Thyroid gland (tissue), 4 donors: ENCODE data around the gene GTPBP4. TPM values are rescaled to one million over a fixed set of nuclear protein-coding genes. Genes with fewer than 3 reads are reported as not detected.

Experiments
- DNase-seq, 2 donors: peaks; one replicate each; pipeline ENCODE4 v3.0.0-alpha.2; 2019
- H3K27ac ChIP-seq, 3 donors: fragments of 200-600 bp; sonication (generic); 1 replicate in 2 of 3; 2 replicates in 1 of 3; pipeline ENCODE4 v1.5.1; 2016 to 2019; ENCODE audit warnings: mild to moderate bottlenecking in 1 of 3, moderate library complexity in 1 of 3
- H3K27me3 ChIP-seq: fragments of 200-600 bp; sonication (generic); one replicate; pipeline ENCODE4 v1.5.1; 2019
- H3K36me3 ChIP-seq, 2 donors: fragments of 200-600 bp; sonication (generic); one replicate each; pipeline ENCODE4 v1.5.1; 2016 to 2019
- H3K4me1 ChIP-seq, 2 donors: fragments of 200-600 bp; sonication (generic); one replicate each; pipeline ENCODE4 v1.5.1; 2017 to 2019
- H3K4me3 ChIP-seq, 3 donors: fragments of 200-600 bp; sonication (generic); replicated peaks in 1 of 3; 1 replicate in 2 of 3; 2 replicates in 1 of 3; pipeline ENCODE4 v1.5.1; 2016; ENCODE audit warnings: mild to moderate bottlenecking in 1 of 3
- H3K9me3 ChIP-seq: fragments of 200-600 bp; sonication (generic); one replicate; pipeline ENCODE4 v1.5.1; 2017
- CTCF ChIP-seq, 6 experiments: fragments of 200-600 bp in 3 of 6; fragments of 450-650 bp in 3 of 6; sonication (generic) in 3 of 6; IDR thresholded peaks; one replicate each; pipeline ENCODE4 v1.5.1; 2016 to 2019; ENCODE audit warnings: antibody characterized with exemption in 6 of 6, mild to moderate bottlenecking in 2 of 6, inconsistent platforms in 1 of 6, moderate library complexity in 1 of 6
- POLR2A ChIP-seq, 2 donors: fragments of 450-650 bp; IDR thresholded peaks; one replicate each; pipeline ENCODE4 v1.6.1; 2017; ENCODE audit warnings: antibody characterized with exemption in 2 of 2, mild to moderate bottlenecking in 2 of 2, moderate library complexity in 1 of 2
- WGBS, 2 donors: methylation state at CpG; one replicate each; pipeline ENCODE4 v1.1.5; 2017; 5-methylcytosine and 5-hydroxymethylcytosine counted together
- intact Hi-C: fragments of 100-400 bp; cut with DNase I; formaldehyde crosslinking; loops from one replicate; pipeline ENCODE4 v1.15.1; 2023
- total RNA-seq, 4 donors: library from RNA; depleted of rRNA; stranded (reverse); fragments of >200 nt; gene quantifications; one replicate each; pipeline ENCODE4 v1.2.3, GENCODE V29; 2016

The GTPBP4 gene
- 10 to 100 TPM; 12.0 to 24.6 (median 19.8) TPM for total RNA-seq

GRCh38 chr10:987870-988666 lies at the start of gene GTPBP4:
TSS of gene GTPBP4 (plus strand) at chr10:988434. CDS start at chr10:988480, 46 bp downstream.
- intact Hi-C loops, result loop anchor here (5.0 to 10.0 kb wide), 2 partner anchors 56 to 163 kb away; partner anchors contain the start of gene LARP4B

DNA sequence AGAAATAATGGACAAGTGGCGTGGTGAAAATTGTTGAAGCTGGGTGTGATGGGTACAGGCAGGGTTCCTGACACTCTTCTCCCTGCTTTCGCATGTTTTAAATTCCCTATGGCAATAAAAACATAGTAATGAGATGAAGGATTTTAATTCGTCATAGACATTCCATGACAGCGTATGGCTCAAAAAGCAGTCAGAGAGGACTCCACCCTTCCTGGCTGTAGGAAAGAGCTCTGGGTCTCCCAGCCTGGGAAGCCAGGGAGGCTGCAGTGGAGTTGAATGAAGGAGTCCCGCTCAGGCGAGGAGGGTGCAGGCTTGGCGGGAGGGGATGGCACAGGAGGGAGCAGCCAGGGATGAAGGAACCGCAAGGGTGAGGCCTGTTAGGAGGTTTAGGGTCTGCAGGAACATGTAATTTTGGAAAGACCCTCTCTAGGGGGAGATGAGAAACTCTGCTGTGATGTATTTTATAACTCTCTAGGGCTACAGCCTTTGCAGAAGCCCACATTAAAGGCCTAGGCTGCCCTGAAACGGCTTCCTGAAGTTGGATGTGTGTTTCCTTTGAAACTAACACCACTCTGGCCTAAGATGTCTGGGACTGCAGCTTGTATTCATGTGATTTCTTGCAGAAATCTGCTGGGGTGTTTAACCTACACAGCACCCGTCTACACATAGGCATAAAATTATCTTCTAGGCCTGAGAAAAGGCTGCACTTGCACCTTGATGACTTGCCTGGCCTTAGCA lies 49.1 kb upstream of the GTPBP4 start:
- DNase-seq, result no peak
- 87 to 88% methylated on average over 10 of the region's 10 CpGs for WGBS, 2 donors
- intact Hi-C loops, result loop anchor here (10.0 kb wide), 1 partner anchor 244 kb away; no protein-coding TSS in a partner anchor
- Histone ChIP-seq H3K36me3 (no peaks in the 10 kb centered on the region), H3K4me1 (no peaks in the 10 kb centered on the region), H3K27ac (no peak overlapping the region), H3K9me3 (no peaks in the 10 kb centered on the region), H3K27me3 (no peaks in the 10 kb centered on the region), H3K4me3 (no peak overlapping the region)
- no peak for TF ChIP-seq POLR2A (IDR thresholded peaks at IDR 0.05)
- TF ChIP-seq CTCF (IDR thresholded peaks at IDR 0.05), result no peak

More at GRCh38 chr10:987870-988666, at the start of gene GTPBP4:
- peak within 1 kb of the TSS; percentile 73 to 87 (median 85) for H3K27ac ChIP-seq
- peaks cover under 1 to 4% of the 10 kb centered on the region in 2 donors for H3K36me3 ChIP-seq
- H3K4me3 ChIP-seq, result peak within 1 kb of the TSS; percentile 58 to 87 (median 80)
- no peaks in the 10 kb centered on the region for H3K27me3 ChIP-seq
- 1% methylated on average over 16 to 55 of the region's 74 CpGs for WGBS, 2 donors
- TF ChIP-seq CTCF (IDR thresholded peaks at IDR 0.05) (peak in 1 of 6 experiments; percentile 33), POLR2A (IDR thresholded peaks at IDR 0.05) (peak in 1 of 2 donors; percentile 81)
- H3K9me3 ChIP-seq, result no peaks in the 10 kb centered on the region
- peak; percentile 99 for DNase-seq
- H3K4me1 ChIP-seq, result peaks cover 28 to 36% of the 10 kb centered on the region in 2 donors

GRCh38 chr10:943334-944033 lies 44.8 kb upstream of the GTPBP4 start:
- Histone ChIP-seq H3K9me3 (no peaks in the 10 kb centered on the region), H3K27ac (no peak overlapping the region), H3K4me1 (no peaks in the 10 kb centered on the region), H3K27me3 (no peaks in the 10 kb centered on the region), H3K36me3 (no peaks in the 10 kb centered on the region), H3K4me3 (no peak overlapping the region)
- WGBS, 2 donors, result 90 to 92% methylated on average over 17 of the region's 17 CpGs
- DNase-seq, result no peak
- intact Hi-C loops, result no loop called here
- no peak for TF ChIP-seq POLR2A (IDR thresholded peaks at IDR 0.05)
- TF ChIP-seq CTCF (IDR thresholded peaks at IDR 0.05), result no peak

GRCh38 chr10:944034-944831 lies 44.0 kb upstream of the GTPBP4 start:
- DNase-seq, result peak in 1 of 2 donors; percentile 14
- no peak overlapping the region for H3K4me3 ChIP-seq
- WGBS, 2 donors, result 72% methylated on average over 11 to 14 of the region's 14 CpGs
- peak overlapping the region in 2 of 3 donors; percentile 24 to 33 for H3K27ac ChIP-seq
- intact Hi-C loops, result no loop called here
- no peaks in the 10 kb centered on the region for H3K27me3 ChIP-seq
- no peaks in the 10 kb centered on the region for H3K9me3 ChIP-seq
- TF ChIP-seq POLR2A (IDR thresholded peaks at IDR 0.05) (no peak), CTCF (IDR thresholded peaks at IDR 0.05) (no peak)
- H3K4me1 ChIP-seq, result no peaks in the 10 kb centered on the region
- H3K36me3 ChIP-seq, result no peaks in the 10 kb centered on the region
